SHP77 treated with DMSO at 0.1 percent for 48 hours (cell line): ENCODE data around the gene SLC29A2.
"Not testable (repeated sequence)": the region's sequence is repeated elsewhere in the genome, so short reads cannot be mapped to it uniquely, and the experiment has no call there.

Source experiments
- DNase-seq: peaks from one replicate; lab custom pipeline; 2025; lab: John Stamatoyannopoulos, UW

SLC29A2 gene

DNA sequence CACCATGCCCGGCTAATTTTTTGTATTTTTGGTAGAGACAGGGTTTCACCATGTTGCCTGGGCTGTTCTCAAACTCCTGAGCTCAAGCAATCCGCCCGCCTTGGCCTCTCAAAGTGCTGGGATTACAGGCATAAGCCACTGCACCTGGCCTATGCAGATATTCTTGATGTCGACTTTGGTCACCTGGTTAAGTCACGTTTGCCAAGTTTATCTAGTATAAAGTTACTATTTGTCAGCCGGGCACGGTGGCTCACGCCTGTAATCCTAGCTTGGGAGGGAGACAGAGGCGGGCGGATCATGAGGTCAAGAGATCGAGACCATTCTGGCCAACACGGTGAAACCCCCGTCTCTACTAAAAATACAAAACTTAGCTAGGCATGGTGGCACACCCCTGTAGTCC, 12.8 kb upstream of the SLC29A2 start:
- not testable (repeated sequence) for DNase-seq

- DNase-seq: not testable (repeated sequence)
Measured at GRCh38 chr11:66380264-66380663, 8.7 kb upstream of the SLC29A2 start.

DNA sequence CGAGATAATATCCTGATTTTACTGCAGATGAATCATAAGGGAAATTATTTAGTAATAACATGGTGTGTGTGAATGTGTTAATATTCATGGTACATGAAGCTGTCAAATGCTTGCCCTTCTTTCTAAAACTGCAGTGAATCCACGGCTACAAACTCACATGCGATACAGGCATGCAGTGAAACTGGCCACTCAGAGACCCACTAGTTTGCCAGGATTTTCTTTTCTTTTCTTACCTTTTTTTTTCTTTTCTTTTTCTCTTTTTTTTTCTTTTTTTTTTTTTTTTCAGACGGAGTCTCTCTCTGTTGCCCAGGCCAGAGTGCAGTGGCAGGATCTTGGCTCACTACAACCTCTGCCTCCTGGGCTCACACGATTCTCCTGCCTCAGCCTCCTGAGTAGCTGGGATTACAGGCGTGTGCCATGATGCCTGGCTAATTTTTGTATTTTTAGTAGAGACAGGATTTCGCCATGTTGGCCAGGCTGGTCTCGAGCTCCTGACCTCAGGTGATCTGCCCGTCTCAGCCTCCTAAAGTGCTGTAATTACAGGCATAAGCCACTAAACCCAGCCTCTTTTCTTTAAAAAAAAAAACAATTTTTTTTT, 2.2 kb upstream of the SLC29A2 start:
- DNase-seq: not testable (repeated sequence)

DNA sequence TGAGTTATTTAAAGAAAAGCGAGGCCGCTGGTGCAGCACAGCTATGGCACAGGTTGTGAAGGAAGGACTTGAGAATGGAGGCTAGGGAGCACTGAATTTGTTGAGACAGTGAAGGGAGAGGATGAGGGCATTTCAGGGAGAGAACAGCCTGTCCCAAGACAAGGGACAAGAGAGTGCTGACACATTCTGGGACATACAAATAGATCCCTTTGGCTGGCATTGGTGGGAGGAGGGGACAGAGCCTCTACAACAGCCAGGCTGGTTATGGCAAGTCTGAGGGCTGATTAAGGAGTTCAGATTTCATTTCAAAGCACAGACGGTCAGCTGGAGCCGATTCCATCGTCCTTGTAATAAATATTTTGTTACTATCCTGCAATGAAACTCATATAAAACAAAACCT, 1.7 kb upstream of the SLC29A2 start:
- no peak for DNase-seq

DNA sequence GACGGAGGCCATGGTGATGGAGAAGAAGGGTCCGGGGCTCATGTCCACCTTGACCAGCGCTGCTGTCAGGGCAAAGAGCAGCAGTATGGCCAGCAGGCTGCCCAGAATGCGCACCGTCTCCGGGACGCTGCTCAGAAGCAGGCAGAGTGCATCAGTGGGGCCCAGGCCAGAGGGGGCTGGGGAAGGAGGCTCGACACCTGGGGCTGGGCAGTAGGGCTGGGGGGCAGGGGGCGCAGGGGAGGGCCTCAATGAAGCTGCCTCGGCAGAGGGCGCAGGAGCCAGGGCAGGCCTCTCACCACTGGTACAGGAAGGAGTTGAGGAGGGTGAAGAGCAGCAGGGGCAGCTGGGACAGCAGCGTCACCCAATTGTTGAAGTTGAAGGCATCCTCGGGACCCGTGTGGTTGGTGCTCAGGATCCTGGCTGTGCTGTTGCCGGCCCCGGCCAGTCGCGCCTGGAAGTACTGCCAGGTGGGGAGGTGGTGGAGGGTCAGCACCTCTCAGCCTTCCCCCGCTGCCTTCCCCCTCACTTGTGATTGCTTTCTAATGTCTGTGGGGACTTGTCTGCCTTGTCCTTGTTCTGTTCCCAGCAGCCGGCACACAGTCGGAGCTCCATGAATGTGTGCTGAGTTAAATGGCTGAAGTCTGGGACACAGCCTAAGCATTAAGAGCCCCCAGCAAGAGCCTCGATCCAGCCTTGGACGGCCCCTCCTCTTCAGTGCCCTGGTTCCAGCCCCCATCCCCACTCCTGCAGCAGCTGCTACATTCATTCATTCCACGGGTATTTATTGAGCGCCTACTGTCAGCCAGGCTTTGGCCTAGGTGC, 2.3 kb downstream of the SLC29A2 start:
- DNase-seq: no peak

DNA sequence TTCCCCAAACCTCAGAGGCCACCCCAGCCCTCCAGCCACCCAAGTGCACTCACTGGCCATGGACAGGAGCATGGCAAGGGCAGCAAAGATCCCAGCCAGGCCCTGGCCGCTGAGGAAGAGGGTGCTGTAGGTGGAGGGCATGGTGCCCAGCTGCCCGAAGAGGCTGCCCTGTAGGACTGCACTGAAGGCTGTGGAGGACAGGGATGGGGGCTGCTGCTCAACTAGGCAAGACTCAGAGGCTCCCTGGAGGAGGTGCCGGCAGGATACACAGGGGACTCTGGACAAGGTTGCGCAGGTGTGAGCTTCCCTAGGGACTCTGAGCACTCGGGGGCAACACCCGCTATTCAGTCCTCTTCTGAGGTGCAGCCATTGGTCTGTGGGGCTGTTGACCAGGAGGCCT, 3.1 kb downstream of the SLC29A2 start:
- no peak for DNase-seq

- no peak for DNase-seq
Measured at GRCh38 chr11:66367561-66368312, 3.8 kb downstream of the SLC29A2 start.

DNA sequence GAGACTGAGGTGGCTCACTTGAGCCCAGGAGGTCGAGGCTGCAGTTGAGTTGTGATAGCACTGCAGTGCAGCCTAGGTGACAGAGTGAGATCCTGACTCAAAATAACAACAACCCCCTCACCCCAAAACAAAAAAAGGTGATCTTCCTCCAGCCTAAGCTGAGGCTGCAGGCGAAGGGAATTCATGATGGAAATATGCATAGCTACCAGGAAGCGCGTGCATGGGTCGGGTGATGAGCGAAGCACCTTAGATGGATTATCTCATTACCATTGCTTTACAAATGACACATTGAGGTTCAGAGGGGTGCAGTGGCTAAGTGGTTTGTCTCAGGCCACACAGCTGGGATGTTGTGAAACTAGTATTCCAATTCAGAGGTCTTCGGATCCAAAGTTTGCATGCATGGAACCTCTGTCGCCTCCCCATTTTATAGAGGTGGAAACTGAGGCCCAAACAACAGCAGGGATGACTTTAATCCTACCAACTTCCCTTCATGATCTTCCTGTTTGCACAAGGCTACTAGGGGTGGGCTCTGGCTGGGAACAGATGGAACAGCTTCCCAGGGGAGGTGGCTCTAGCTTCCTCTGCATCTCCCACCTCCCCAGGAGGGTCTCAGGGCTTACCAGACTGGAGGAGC, 4.6 kb downstream of the SLC29A2 start:
- DNase-seq: no peak

- no peak for DNase-seq
Measured at GRCh38 chr11:66365711-66366619, 5.6 kb downstream of the SLC29A2 start.

DNA sequence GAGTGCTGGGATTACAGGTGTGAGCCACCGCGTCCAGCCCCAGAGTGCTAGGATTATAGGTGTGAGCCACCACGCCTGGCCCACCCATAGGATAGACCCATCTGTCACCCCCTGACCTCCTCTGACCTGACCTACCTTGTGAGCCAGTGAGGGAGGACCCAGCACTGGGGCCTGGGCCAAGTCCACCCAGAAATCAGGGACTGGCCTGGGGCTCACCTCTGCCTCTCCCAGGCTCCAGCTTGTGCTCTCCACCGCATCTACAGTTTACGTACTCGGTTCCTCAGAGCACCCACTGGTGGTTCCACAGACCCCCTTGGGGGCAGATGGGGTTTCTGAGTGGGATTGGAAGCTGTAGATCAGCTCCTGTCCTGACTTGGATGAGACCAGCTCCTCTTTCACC, 6.4 kb downstream of the SLC29A2 start:
- no peak for DNase-seq

GRCh38 chr11:66363805-66364535, 7.6 kb downstream of the SLC29A2 start:
- no peak for DNase-seq

DNA sequence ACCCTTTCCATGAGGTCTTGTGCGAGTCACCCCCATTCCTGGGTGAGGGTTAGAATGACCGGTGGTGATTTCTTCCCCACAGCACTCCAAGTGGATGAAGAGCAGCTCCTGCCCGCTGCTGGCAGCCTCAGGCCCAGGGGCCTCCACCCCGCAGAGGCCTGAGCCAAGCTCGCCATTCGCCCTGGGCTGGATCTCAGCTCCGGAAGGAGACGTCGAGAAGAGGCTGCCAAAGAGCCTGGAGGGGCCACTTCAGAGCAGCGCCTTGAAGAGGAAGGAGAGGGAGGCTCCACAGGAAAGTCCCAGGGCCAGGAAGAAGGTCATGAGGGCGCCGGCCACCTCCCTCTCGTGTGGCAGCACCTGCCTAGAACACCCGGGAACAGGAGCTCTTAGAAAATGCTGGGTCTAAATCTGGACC, 8.4 kb downstream of the SLC29A2 start:
- DNase-seq: no peak

GRCh38 chr11:66362481-66363147, 8.9 kb downstream of the SLC29A2 start:
- no peak for DNase-seq

DNA sequence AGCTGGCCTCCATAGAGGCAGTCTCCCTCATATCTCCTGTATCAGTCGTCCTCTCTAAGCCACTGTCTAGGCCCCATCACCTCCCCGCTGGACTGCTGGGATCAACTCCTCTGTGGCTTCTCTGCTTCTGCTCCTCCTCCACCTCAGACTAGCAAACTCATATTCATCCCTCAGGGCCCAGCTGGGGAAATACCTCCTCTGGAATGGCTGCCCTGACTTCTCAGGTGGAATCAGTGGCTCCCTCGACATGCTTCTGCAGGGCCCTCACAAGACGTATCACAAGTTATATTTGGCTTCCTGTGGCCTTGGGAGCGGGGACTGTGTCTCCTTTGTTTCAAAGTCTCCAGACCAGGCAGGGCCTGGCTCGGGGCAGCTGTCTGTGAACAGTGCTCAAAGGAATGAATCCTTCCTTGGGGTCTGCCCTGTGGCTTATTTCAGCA, 10.0 kb downstream of the SLC29A2 start:
- DNase-seq: no peak

DNA sequence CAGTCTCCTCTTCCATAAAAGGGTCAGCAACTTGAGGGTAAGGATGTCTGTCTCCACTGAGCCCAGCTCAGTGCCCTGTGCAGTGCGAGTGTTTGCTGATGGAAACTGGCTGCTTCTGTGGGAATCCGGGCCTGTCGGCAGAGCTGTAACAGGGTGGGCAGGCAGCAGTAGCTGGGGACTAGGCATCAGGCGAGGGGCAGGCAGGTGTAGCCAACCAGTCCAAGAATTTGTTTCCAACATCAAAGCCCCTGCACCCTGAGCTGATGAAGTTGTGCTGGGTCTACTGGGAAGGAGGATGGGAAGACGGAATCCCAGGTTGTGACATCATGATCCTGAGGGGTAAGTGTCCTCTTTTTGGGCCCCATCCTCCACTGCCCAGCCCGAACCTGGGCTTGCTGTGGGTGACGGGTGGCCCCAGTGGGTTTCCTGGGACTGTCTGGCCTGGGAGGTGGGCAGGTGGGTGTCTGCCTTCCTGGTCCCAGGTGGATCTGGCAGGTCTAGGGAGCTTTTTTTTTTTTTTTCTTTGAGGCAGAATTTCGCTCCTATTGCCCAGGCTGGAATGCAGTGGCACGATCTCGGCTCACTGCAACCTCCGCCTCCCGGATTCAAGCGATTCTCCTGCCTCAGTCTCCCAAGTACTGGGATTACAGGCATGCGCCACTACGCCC, 11.0 kb downstream of the SLC29A2 start:
- DNase-seq: no peak

- DNase-seq: no peak
Measured at GRCh38 chr11:66359662-66360087, 11.9 kb downstream of the SLC29A2 start.

- DNase-seq: not testable (repeated sequence)
Measured at GRCh38 chr11:66350560-66351235, 20.9 kb downstream of the SLC29A2 start.

DNA sequence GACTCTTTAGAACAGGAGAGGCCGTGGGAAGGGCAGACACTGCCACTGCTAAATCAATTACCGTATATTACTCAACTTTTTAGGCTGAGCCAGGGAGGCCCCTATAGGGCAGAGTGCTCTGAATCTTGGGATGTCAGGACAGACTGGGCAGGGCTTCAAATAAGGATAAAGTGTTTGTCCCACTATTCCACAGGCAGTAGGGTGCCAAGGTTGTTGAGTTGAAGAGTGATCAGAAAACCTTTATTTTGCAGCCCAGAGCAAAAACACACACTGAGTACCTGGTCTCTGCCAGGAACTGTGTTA, 22.5 kb downstream of the SLC29A2 start:
- DNase-seq: no peak
